ENCODE results near the gene HMG20B.

- no peak for TF ChIP-seq POLR2A (IDR thresholded peaks at IDR 0.05)
- TF ChIP-seq CTCF (IDR thresholded peaks at IDR 0.05): no peak
Measured at GRCh38 chr19:3555653-3556422, 16.9 kb upstream of the HMG20B start.

Measured in esophagus squamous epithelium (tissue), 4 donors.